T-helper 17 cell (primary cell): ENCODE data around the gene SOX15. TPM values are rescaled to one million over a fixed set of nuclear protein-coding genes. Genes with fewer than 3 reads are reported as not detected.

Experiments
- ATAC-seq: fragments of 150-1000 bp; cut with Tn5 transposase; 2 replicates; pipeline ENCODE4 v1.10.0; 2021; ENCODE audit warnings: mild to moderate bottlenecking, moderate library complexity
- DNase-seq, 3 donors: peaks; one replicate each; pipeline versions ENCODE4 v3.0.0 to v3.0.0-alpha.2; 2020 to 2021
- H3K9me3 ChIP-seq: one replicate; pipeline ENCODE4 v1.7.0; 2013; ENCODE audit warnings: low read length, mild to moderate bottlenecking; ENCODE audit not compliant: control insufficient read depth, poor library complexity, severe bottlenecking
- H3K27ac Mint-ChIP-seq: one replicate; pipeline ENCODE4 v1.8.0; 2022; ENCODE audit warnings: mild to moderate bottlenecking, moderate library complexity, mixed read lengths
- H3K27me3 Mint-ChIP-seq: one replicate; pipeline ENCODE4 v1.8.0; 2022; ENCODE audit warnings: mixed read lengths
- H3K36me3 Mint-ChIP-seq: one replicate; pipeline ENCODE4 v1.8.0; 2022; ENCODE audit warnings: low read depth, mixed read lengths
- H3K4me1 Mint-ChIP-seq: one replicate; pipeline ENCODE4 v1.8.0; 2022; ENCODE audit warnings: mild to moderate bottlenecking, mixed read lengths
- H3K4me3 Mint-ChIP-seq: one replicate; pipeline ENCODE4 v1.8.0; 2022; ENCODE audit warnings: mild to moderate bottlenecking, moderate library complexity, mixed read lengths
- total RNA-seq, 4 donors: library from RNA in 2 of 4; stranded (reverse) in 2 of 4; gene quantifications; one replicate each; pipeline ENCODE4 v1.2.3 and lab custom pipeline; 2022 to 2026

The SOX15 gene
- total RNA-seq, 2 donors from 2014 or later, result not detected

DNA sequence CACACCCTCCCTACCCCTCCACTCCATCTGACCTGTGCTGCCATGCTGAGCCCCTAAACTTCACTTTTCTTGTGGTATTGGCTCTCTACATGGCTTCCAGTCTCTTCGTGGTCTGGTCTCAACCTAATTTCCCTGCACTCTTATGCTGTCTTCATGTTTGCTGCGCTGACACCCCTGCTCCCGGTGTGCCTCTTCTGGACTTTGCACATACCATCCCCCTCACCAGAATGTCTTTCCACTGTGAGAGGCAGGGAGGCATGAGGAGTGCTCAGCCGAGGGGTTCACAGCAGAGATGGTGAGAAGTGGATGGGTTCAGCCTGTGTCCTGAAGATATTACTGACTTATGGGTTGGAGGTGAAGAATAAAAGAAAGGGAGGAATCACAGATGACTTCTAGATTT, 38.5 kb downstream of the SOX15 start:
- DNase-seq (no peak), ATAC-seq (no peak)
- H3K9me3 ChIP-seq, result no peaks in the 10 kb centered on the region
- peaks cover 7% of the 10 kb centered on the region for H3K36me3 Mint-ChIP-seq
- H3K27ac Mint-ChIP-seq, result peak overlapping the region; percentile 94
- H3K4me3 Mint-ChIP-seq, result peak overlapping the region; percentile 83
- peaks cover 64% of the 10 kb centered on the region for H3K4me1 Mint-ChIP-seq
- H3K27me3 Mint-ChIP-seq, result no peaks in the 10 kb centered on the region

DNA sequence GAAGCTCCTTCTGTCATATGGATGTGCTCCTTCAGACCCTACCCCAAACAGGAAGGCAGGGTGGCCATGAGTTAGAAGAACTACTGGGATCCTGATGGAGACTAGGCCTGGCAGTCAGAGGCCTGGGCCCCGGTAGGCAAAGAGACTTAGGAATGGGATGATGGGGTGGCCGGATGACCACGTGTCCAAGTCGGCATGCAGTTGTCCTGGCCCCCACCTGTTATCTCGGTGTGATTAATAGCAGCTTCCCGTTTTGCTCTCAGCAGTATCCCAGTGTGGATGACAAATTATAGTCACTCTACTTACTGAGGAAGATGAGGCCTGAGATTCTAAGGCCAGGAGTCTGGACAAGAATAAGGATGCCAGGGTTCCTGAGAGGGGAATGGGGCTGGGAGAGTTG, 39.5 kb downstream of the SOX15 start:
- peak overlapping the region; percentile 94 for H3K27ac Mint-ChIP-seq
- no peak for DNase-seq

DNA sequence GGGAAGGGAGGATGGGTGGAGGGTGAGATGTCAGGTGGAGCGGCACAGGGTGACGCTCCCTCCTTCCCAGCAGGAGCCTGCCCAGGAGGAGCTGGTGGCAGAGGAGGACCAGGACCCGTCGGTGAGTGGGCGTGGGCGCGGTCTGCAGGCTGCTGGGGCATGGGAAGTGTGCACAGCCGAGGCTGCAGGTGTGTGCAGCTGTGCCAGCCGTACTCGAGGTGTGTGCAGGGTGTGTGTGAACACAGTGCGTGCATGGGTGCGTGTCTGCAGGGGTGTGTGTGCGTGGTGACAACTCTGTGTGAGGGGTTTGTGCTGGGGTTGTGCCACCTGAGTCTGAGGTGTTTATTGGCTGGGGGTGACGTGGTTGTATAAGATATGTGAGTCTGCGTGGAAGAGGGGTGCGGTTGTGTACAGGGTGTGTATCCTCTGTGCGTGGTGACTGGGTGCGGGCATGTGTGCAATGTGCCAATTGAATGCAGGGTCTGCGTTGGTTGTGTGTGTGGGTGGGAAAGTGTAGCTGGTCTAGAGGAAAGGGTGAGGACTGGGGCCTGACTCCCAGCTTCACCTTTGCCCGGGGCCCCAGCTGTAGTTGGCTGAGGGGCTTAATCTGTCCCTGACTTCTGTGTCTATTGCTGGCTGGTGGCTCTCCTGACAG, 40.4 kb downstream of the SOX15 start:
- Mint-ChIP-seq H3K27me3 (no peaks in the 10 kb centered on the region), H3K27ac (peak overlapping the region; percentile 94), H3K4me1 (peaks cover 55% of the 10 kb centered on the region), H3K36me3 (peaks cover 7% of the 10 kb centered on the region), H3K4me3 (peak overlapping the region; percentile 98)
- peak; percentile 62 for ATAC-seq
- no peaks in the 10 kb centered on the region for H3K9me3 ChIP-seq
- peak in 2 of 3 donors; percentile 22 to 23 for DNase-seq

More for the DNA sequence above, 39.5 kb downstream of the SOX15 start:
- peaks cover 60% of the 10 kb centered on the region for H3K4me1 Mint-ChIP-seq
- no peaks in the 10 kb centered on the region for H3K9me3 ChIP-seq
- no peak overlapping the region for H3K4me3 Mint-ChIP-seq
- no peak for ATAC-seq
- peaks cover 7% of the 10 kb centered on the region for H3K36me3 Mint-ChIP-seq
- no peaks in the 10 kb centered on the region for H3K27me3 Mint-ChIP-seq

DNA sequence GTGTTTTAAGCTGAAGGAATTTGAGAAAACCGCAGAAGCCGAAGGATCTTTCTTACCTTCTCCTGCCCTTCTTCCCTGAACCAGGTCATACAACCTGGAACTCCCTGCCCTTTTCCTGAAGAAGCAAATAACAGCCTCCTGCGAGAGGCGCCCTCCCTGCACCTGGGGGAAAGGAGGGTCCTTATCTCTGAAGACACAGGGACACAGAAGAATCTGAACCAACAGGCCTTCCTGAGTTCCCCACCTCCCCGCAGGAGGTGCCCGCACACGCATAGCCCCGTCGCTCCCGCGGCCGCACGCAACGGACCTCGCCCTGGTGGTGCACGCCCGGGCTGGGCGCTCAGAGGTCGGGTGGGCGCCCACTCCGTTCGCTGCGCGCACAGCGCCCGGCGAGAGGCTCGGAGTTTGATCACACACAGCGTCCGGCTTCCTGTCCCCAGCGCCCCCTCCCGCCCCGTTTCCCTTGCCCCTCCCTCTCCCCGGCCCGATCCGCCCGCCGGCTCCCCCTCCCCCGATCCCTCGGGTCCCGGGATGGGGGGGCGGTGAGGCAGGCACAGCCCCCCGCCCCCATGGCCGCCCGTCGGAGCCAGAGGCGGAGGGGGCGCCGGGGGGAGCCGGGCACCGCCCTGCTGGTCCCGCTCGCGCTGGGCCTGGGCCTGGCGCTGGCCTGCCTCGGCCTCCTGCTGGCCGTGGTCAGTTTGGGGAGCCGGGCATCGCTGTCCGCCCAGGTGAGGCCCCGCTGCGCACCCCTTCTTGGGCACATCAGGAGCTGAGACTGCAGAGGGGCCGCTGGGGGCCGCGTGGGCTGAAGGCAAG, 41.1 kb downstream of the SOX15 start, which contains the start of gene TNFSF12:
TSS of gene TNFSF12 (plus strand) at position 474 of the 816 bp plus-strand sequence. CDS start at position 570, 96 bp downstream.
- peaks cover 51% of the 10 kb centered on the region for H3K4me1 Mint-ChIP-seq
- no peaks in the 10 kb centered on the region for H3K9me3 ChIP-seq
- peak within 1 kb of the TSS; percentile 98 for H3K4me3 Mint-ChIP-seq
- ATAC-seq (peak; percentile 51), DNase-seq (peak in 2 of 3 donors; percentile 45 to 50)
- H3K27ac Mint-ChIP-seq, result peak within 1 kb of the TSS; percentile 94
- peaks cover 7% of the 10 kb centered on the region for H3K36me3 Mint-ChIP-seq
- no peaks in the 10 kb centered on the region for H3K27me3 Mint-ChIP-seq

DNA sequence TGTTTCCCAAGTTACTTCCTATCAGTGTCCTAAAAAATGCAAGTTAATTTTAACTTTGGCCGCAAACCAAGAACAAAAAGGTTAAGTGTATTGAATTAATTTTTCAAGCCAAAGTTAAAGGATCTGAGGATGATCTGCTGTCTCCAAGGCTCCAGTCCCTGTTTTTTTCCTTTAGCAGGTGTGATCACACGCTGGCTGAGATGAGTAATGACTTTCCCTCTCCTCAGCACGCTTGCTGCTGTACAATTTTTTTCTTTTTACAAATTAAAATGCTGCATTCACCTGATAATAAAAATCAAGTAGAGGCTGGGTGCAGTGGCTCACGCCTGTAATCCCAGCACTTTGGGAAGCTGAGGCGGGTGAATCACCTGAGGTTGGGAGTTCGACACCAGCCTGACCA, 45.0 kb downstream of the SOX15 start:
- peaks cover 2% of the 10 kb centered on the region for H3K36me3 Mint-ChIP-seq
- H3K27me3 Mint-ChIP-seq, result no peaks in the 10 kb centered on the region
- H3K27ac Mint-ChIP-seq, result no peak overlapping the region
- H3K4me3 Mint-ChIP-seq, result no peak overlapping the region
- no peaks in the 10 kb centered on the region for H3K9me3 ChIP-seq
- peaks cover 24% of the 10 kb centered on the region for H3K4me1 Mint-ChIP-seq
- no peak for ATAC-seq
- no peak for DNase-seq

DNA sequence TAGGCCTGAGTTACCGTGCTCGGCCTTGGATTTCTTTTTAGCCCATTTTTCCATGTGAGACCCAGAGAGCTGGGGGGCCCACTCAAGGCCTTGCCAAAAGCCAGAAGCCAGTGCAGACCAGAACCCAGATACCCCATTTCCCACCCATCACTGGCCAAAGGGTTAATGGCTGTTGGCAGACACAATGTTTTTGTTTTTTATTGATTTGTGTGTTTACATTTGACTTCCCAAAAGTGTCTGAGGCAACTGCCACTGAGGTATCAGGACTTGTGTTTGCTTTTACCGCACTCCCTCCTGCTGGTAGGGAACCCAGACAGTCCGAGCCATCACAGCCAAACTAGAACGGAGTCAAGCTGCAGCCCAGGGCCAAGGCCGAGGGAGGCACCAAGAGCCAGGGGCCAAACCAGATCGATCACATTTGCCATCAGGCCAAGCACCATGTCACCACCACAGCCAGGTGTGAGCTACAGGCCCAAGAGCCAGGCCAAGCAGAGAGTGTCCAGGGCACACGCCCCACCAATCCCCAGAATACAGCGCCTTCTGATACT, 48.7 kb downstream of the SOX15 start:
- Mint-ChIP-seq H3K27ac (no peak overlapping the region), H3K36me3 (no peaks in the 10 kb centered on the region), H3K4me1 (peaks cover 7% of the 10 kb centered on the region)

DNA sequence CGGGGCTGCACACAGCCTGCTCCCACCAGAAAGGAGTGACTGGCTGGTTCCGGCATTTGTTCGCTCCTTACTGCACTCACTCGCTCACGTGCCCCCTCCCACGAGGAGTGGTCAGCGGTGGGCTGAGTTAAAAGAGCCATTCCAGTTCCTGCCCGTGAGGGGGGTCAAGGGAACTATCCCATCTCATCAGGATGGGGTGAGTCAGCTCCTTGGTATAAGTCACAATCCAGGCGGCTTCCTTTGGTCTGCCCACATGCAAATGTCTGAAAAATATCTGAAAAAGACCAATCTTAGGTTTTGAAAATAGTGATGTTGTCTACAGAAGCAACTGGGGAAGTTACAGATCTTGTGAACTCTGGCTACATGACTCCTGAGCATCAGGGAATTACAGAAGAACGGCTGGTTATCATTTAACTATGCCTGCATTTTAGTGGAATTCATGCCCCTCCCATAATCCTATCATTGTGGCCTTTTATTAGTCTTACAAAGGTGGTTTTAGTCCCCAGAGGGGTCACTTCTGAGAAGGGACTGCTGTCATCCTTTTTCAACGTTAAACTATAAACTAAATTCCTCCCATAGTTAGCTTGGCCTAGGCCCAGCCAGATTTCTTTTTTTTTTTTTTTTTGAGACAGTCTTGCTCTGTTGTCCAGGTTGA, 50.9 kb downstream of the SOX15 start:
- Mint-ChIP-seq H3K36me3 (no peaks in the 10 kb centered on the region), H3K27ac (no peak overlapping the region), H3K4me1 (peaks cover 7% of the 10 kb centered on the region), H3K4me3 (no peak overlapping the region), H3K27me3 (no peaks in the 10 kb centered on the region)
- ATAC-seq (no peak), DNase-seq (no peak)
- no peaks in the 10 kb centered on the region for H3K9me3 ChIP-seq

More for the DNA sequence above, 48.7 kb downstream of the SOX15 start:
- Mint-ChIP-seq H3K4me3 (no peak overlapping the region), H3K27me3 (no peaks in the 10 kb centered on the region)
- DNase-seq, result no peak
- ATAC-seq, result no peak
- no peaks in the 10 kb centered on the region for H3K9me3 ChIP-seq

Other genes with a start within 250 kb of the SOX15 start
- gene KCTD11, start 237.9 kb downstream of the SOX15 start, total RNA-seq, result 1 to 10 TPM; 1.6 to 2.7 TPM
- gene TMEM95, start 234.9 kb downstream of the SOX15 start, total RNA-seq, result not detected
- gene TNK1, start 209.0 kb downstream of the SOX15 start, total RNA-seq, result 1 to 10 TPM; 4.8 to 5.9 TPM
- 100 to 1,000 TPM; 120 to 126 TPM for gene PLSCR3, start 195.6 kb downstream of the SOX15 start, total RNA-seq
- 10 to 100 TPM; 27.3 to 31.7 TPM for gene TMEM256, start 186.0 kb downstream of the SOX15 start, total RNA-seq
- gene NLGN2, start 182.2 kb downstream of the SOX15 start, total RNA-seq, result 1 to 10 TPM; 5.1 to 6.5 TPM
- gene SPEM1, start 169.8 kb downstream of the SOX15 start, total RNA-seq, result not detected
- not detected for gene SPEM2, start 164.5 kb downstream of the SOX15 start, total RNA-seq
- not detected for gene SPEM3, start 161.2 kb downstream of the SOX15 start, total RNA-seq
- 10 to 100 TPM; 12.6 to 13.2 TPM for gene TMEM102, start 154.7 kb downstream of the SOX15 start, total RNA-seq
- gene FGF11, start 150.6 kb downstream of the SOX15 start, total RNA-seq, result 1 to 10 TPM; 2.0 to 2.6 TPM
- 1 to 10 TPM; 7.0 to 7.2 TPM for gene CHRNB1, start 145.0 kb downstream of the SOX15 start, total RNA-seq
- gene ZBTB4, start 110.5 kb downstream of the SOX15 start, total RNA-seq, result 10 to 100 TPM; 44.9 to 49.5 TPM
- gene SLC35G6, start 108.6 kb downstream of the SOX15 start, total RNA-seq, result not detected
- 100 to 1,000 TPM; 553 to 572 TPM for gene POLR2A, start 105.7 kb downstream of the SOX15 start, total RNA-seq
- 10 to 100 TPM; 41.7 to 49.2 TPM for gene TNFSF12, start 41.0 kb downstream of the SOX15 start, total RNA-seq
- 1 to 10 TPM; 2.9 to 3.1 TPM for gene TNFSF13, start 31.3 kb downstream of the SOX15 start, total RNA-seq
- gene SENP3, start 28.2 kb downstream of the SOX15 start, total RNA-seq, result 10 to 100 TPM; 33.4 to 37.0 TPM
- 1 to 10 TPM; 3.9 to 8.1 TPM for gene CD68, start 10.5 kb downstream of the SOX15 start, total RNA-seq
- 10 to 100 TPM; 28.9 to 32.7 TPM for gene MPDU1, start 6.2 kb downstream of the SOX15 start, total RNA-seq
- gene FXR2, start 24.8 kb upstream of the SOX15 start, total RNA-seq, result 10 to 100 TPM; 22.3 to 23.4 TPM
- 10 to 100 TPM; 39.1 to 42.9 TPM for gene SAT2, start 37.7 kb upstream of the SOX15 start, total RNA-seq
- under 1 TPM in 1 of 2 donors, not detected in 1; 0.40 TPM for gene SHBG, start 40.0 kb upstream of the SOX15 start, total RNA-seq
- under 1 TPM in 1 of 2 donors, not detected in 1; 0.15 TPM for gene ATP1B2, start 60.8 kb upstream of the SOX15 start, total RNA-seq
- 10 to 100 TPM; 61.2 to 66.2 TPM for gene TP53, start 97.4 kb upstream of the SOX15 start, total RNA-seq
- 1 to 10 TPM; 6.6 TPM for gene WRAP53, start 98.4 kb upstream of the SOX15 start, total RNA-seq
- not detected for gene EFNB3, start 115.1 kb upstream of the SOX15 start, total RNA-seq
- under 1 TPM in 1 of 2 donors, not detected in 1; 0.31 TPM for gene DNAH2, start 127.7 kb upstream of the SOX15 start, total RNA-seq
- 100 to 1,000 TPM; 207 to 231 TPM for gene KDM6B, start 244.1 kb upstream of the SOX15 start, total RNA-seq